ENCODE results near the gene IFITM1. TPM values are rescaled to one million over a fixed set of nuclear protein-coding genes. Genes with fewer than 3 reads are reported as not detected.

IFITM1 gene
- total and polyA plus RNA-seq, 2 of the 13 experiments (the other 11 are each of a cell fraction or from before 2014, with no cell fraction given) = 0.38 to 11.1 TPM

DNA sequence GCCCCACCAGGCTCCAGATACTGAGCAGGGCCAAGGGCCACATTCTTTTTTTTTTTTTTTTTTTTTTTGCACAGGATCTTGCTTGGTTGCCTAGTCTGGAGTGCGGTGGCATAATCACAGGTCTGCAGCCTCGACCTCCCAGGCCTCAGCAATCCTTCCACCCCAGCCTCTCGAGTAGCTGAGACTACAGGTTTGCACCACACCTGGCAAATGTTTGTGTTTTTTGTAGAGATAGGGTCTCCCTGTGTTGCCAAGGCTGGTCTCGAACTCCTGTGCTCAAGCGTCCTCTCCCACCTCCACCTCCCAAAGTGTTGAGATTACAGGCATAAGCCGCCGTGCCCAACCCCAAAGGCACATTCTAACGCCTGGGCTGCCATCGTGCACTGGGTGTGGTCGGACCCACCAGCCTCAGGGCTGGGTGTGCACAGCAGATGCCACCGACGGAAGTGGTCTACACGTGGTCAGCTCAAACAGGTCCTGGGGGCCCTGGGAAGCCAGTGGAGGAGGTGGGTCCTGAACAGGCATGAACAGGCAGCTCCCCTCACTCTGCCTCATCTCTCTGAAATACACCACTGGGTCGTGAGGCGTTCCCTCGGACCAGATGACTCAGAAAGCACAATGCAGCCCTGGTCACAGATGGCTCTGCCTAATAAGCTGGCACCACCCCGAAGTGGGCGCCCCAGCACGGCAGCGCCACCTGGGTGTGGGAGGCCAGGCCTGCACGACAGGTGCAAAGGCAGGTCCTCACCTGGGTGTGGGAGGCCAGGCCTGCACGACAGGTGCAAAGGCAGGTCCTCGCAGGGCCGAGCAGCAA lies 50.3 kb downstream of the IFITM1 start (continued):
- TF ChIP-seq UBTF (CRISPR knock-in tag; IDR thresholded peaks at IDR 0.05) = 0 out of 2 replicates have a peak, but pooled peaks have one; percentile 18
- TF ChIP-seq, protein P1, sequence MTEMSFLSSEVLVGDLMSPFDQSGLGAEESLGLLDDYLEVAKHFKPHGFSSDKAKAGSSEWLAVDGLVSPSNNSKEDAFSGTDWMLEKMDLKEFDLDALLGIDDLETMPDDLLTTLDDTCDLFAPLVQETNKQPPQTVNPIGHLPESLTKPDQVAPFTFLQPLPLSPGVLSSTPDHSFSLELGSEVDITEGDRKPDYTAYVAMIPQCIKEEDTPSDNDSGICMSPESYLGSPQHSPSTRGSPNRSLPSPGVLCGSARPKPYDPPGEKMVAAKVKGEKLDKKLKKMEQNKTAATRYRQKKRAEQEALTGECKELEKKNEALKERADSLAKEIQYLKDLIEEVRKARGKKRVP (CRISPR knock-in tag; IDR thresholded peaks at IDR 0.05) = no peak
- TF ChIP-seq, protein P2, sequence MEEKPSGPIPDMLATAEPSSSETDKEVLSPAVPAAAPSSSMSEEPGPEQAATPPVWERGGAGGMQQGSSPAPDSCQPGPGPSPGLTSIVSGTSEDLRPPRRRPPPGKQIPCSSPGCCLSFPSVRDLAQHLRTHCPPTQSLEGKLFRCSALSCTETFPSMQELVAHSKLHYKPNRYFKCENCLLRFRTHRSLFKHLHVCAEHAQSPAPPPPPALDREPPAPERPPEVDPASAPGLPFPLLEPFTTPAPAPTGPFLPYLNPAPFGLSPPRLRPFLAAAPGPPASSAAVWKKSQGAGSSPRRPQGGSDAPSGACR (CRISPR knock-in tag; IDR thresholded peaks at IDR 0.05) = no peak
- no peak; the same call in 1 of the 2 replicates for TF ChIP-seq CBX5 (CRISPR knock-in tag; IDR thresholded peaks at IDR 0.05; ENCODE audit: borderline replicate concordance)
- TF ChIP-seq ATF7 (IDR thresholded peaks at IDR 0.05) = no peak
- peak; percentile 70; the same call in 1 of the 2 replicates for TF ChIP-seq ATF7 (CRISPR knock-in tag; IDR thresholded peaks at IDR 0.05)
- TF ChIP-seq ZNF7 (CRISPR knock-in tag; IDR thresholded peaks at IDR 0.05) = no peak
- no peak for TF ChIP-seq BRF2 (CRISPR knock-in tag; IDR thresholded peaks at IDR 0.05)
- TF ChIP-seq ZNF33B (CRISPR knock-in tag; IDR thresholded peaks at IDR 0.05) = no peak
- no peak for TF ChIP-seq MAZ (IDR thresholded peaks at IDR 0.05; ENCODE audit: borderline replicate concordance, low read depth, low read length)
- TF ChIP-seq MAZ (CRISPR knock-in tag; IDR thresholded peaks at IDR 0.05; ENCODE audit: low read depth) = peak; percentile 11; the same call in 1 of the 2 replicates
- TF ChIP-seq MIXL1 (CRISPR knock-in tag; IDR thresholded peaks at IDR 0.05) = 0 out of 2 replicates have a peak, but pooled peaks have one; percentile 13
- peak; percentile 43; the same call in 1 of the 2 replicates for TF ChIP-seq ZSCAN21 (CRISPR knock-in tag; IDR thresholded peaks at IDR 0.05; ENCODE audit: borderline replicate concordance)
- peak; percentile 79 for TF ChIP-seq THAP11 (CRISPR knock-in tag; IDR thresholded peaks at IDR 0.05)
- TF ChIP-seq HNRNPL (IDR thresholded peaks at IDR 0.05; ENCODE audit: low read depth, low read length) = peak; percentile 94
- TF ChIP-seq CEBPZ (IDR thresholded peaks at IDR 0.05; ENCODE audit: low read length) = no peak
- peak; percentile 43; the same call in 1 of the 2 replicates for TF ChIP-seq NR0B2 (CRISPR knock-in tag; IDR thresholded peaks at IDR 0.05)
